Heart left ventricle (tissue), 16 donors: ENCODE data around the gene EDC4. TPM values are rescaled to one million over a fixed set of nuclear protein-coding genes. Genes with fewer than 3 reads are reported as not detected.
"Not testable (repeated sequence)": the region's sequence is repeated elsewhere in the genome, so short reads cannot be mapped to it uniquely, and the experiment has no call there.

Source experiments
- ATAC-seq, 4 donors: fragments of 200-7000 bp; cut with Tn5 transposase; one replicate each; pipeline ENCODE4 v1.9.1; 2020 to 2022; ENCODE audit warnings: moderate library complexity in 4 of 4, mild to moderate bottlenecking in 3 of 4, moderate number of reproducible peaks in 1 of 4
- DNase-seq, 5 donors: peaks; one replicate each; pipeline ENCODE4 v3.0.0-alpha.2; 2020
- H3K27ac ChIP-seq, 12 donors: fragments of 200-600 bp; sonication (generic) in 4 of 12; one replicate each; pipeline versions ENCODE4 v1.5.0 to v1.8.0; 2016 to 2022; ENCODE audit warnings: mild to moderate bottlenecking in 2 of 12
- H3K27me3 ChIP-seq, 9 donors: fragments of 200-600 bp; sonication (generic) in 2 of 9; one replicate each; pipeline versions ENCODE4 v1.5.1 to v1.8.0; 2016 to 2022; ENCODE audit warnings: mild to moderate bottlenecking in 3 of 9
- H3K36me3 ChIP-seq, 9 donors: fragments of 200-600 bp; sonication (generic) in 2 of 9; one replicate each; pipeline versions ENCODE4 v1.5.0 to v1.8.0; 2018 to 2022; ENCODE audit warnings: mild to moderate bottlenecking in 2 of 9
- H3K4me1 ChIP-seq, 12 donors: fragments of 200-600 bp; sonication (generic) in 4 of 12; one replicate each; pipeline versions ENCODE4 v1.5.0 to v1.8.0; 2016 to 2022; ENCODE audit warnings: mild to moderate bottlenecking in 3 of 12
- H3K4me3 ChIP-seq, 12 donors: fragments of 200-600 bp; sonication (generic) in 4 of 12; one replicate each; pipeline versions ENCODE4 v1.5.0 to v1.8.0; 2017 to 2022; ENCODE audit warnings: mild to moderate bottlenecking in 9 of 12, moderate library complexity in 4 of 12
- H3K9me3 ChIP-seq, 12 donors: fragments of 200-600 bp; sonication (generic) in 4 of 12; one replicate each; pipeline versions ENCODE4 v1.5.0 to v1.8.0; 2016 to 2022; ENCODE audit warnings: mild to moderate bottlenecking in 1 of 12
- POLR2A ChIP-seq, 2 donors: fragments of 450-650 bp; IDR thresholded peaks; one replicate each; pipeline ENCODE4 v1.6.1; 2017; ENCODE audit warnings: antibody characterized with exemption in 2 of 2, mild to moderate bottlenecking in 2 of 2, moderate library complexity in 2 of 2
- WGBS, 4 donors: extraction: QIAGEN DNeasy Blood & Tissue Kit in 2 of 4; methylation state at CpG; one replicate each; pipeline versions ENCODE4 v1.1.5 to v1.1.7; 2013 to 2018; 5-methylcytosine and 5-hydroxymethylcytosine counted together
- intact Hi-C, 10 donors: fragments of 100-400 bp; cut with DNase I; formaldehyde crosslinking; loops; one replicate each; pipeline versions ENCODE4 v1.11.1 to v1.14.2; 2022
- polyA plus RNA-seq, 2 donors: library from polyadenylated mRNA; stranded (reverse); fragments of 200-250 nt; gene quantifications; one replicate each; pipeline ENCODE4 v1.2.3, GENCODE V29; 2013
- total RNA-seq, 9 donors: library from RNA; depleted of rRNA in 2 of 9; stranded (reverse); fragments of >200 nt in 2 of 9; fragmentation: NEBNext Ultra II Directional in 3 of 9; extraction: Animal tissue kit (Norgen Biotek cat#: 25700) in 3 of 9; gene quantifications; one replicate each; pipeline versions ENCODE4 v1.1.0 to v1.2.4, GENCODE V29; 2016 to 2023
- TF ChIP-seq, protein P1 (sequence below), 12 donors: fragments of 200-600 bp; sonication (generic) in 4 of 12; IDR thresholded peaks; one replicate each; pipeline versions ENCODE4 v1.5.0 to v1.8.0; 2018 to 2022; ENCODE audit warnings: antibody characterized with exemption in 12 of 12, mild to moderate bottlenecking in 5 of 12
- donor health status: ischemic (EF 13 %, LVEDD 7.1; RV severe dilation, severe dysfunction).
- donor health status: healthy with polysubstance abuse.
- donor health status: DM: no; HTN: yes; CAD: no.
- donor health status: DM: no; HTN: no; CAD: no.
- donor health status: ischemic (EF 25% LVEDD 6.9; RV normal size, moderate dysfunction).
- donor health status: ischemic (EF 25% LVEDD 5.7; RV mildly dilated, moderate dysfunction).
- donor health status: healthy.
- donor health status: DM: yes; HTN: yes; CAD: no.
- donor health status: ischemic (EF 35%, LVEDD 5.7; RV mildly dilated, moderate dysfunction).
- donor health status: nonischemic (EF 11% LVEDD 7.7; RV severe dilation, severe dysfunction).
- donor health status: DM: yes; HTN: yes; CAD: no.
- donor health status: PGD.
- donor health status: ischemic (EF 29% LVEDD 5.4; RV normal size, mild dysfunction).
- donor health status: nonischemic (EF 23%, LVEDD 6.1; RV moderate dilation, normal function).

Gene EDC4
- total and polyA plus RNA-seq, 11 donors: 26.2 to 42.5 (median 32.0) TPM

DNA sequence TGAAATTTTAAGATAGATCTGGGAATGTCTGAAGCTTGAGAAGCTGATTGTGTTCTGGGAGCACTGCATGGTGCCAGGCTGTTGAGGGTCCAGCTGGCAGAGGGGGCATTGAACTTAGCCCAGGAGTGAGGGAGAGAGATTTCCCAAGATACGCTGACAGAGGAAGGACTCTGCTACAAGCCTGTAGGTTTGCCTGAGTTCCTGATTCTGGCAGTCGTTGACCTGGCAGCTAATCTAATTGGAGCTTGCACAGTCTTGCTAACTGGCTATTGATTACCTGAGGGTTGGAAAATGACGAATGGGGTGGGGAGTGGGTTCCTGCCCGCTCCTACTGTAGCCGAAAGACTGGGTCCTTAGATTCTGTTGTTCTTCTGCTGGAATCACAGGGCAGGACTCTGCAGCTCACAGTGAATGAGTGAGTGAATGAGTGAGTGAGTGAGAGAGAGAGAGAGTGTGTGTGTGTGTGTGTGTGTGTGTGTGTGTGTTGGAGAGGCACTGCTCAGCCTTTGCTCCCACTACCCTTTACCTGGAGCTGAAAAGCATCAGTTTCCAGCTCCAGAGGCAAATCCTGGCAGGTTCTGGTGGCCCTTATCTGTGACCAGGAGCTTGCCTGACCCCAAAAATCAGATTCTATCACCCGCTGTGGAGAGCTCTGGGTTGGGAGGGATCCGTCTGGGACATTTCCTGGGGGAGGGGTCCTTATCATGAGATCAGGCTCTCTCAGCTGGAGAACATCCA lies 42.1 kb downstream of the EDC4 start:
- Histone ChIP-seq H3K9me3 (no peaks in the 10 kb centered on the region), H3K27me3 (no peaks in the 10 kb centered on the region), H3K36me3 (peaks cover 0 to 56% (median 29%) of the 10 kb centered on the region in 9 donors), H3K4me1 (peaks cover 0 to 61% (median 37%) of the 10 kb centered on the region in 12 donors), H3K4me3 (no peak overlapping the region), H3K27ac (no peak overlapping the region)
- TF ChIP-seq POLR2A (IDR thresholded peaks at IDR 0.05): no peak
- TF ChIP-seq, protein P1, sequence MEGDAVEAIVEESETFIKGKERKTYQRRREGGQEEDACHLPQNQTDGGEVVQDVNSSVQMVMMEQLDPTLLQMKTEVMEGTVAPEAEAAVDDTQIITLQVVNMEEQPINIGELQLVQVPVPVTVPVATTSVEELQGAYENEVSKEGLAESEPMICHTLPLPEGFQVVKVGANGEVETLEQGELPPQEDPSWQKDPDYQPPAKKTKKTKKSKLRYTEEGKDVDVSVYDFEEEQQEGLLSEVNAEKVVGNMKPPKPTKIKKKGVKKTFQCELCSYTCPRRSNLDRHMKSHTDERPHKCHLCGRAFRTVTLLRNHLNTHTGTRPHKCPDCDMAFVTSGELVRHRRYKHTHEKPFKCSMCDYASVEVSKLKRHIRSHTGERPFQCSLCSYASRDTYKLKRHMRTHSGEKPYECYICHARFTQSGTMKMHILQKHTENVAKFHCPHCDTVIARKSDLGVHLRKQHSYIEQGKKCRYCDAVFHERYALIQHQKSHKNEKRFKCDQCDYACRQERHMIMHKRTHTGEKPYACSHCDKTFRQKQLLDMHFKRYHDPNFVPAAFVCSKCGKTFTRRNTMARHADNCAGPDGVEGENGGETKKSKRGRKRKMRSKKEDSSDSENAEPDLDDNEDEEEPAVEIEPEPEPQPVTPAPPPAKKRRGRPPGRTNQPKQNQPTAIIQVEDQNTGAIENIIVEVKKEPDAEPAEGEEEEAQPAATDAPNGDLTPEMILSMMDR (IDR thresholded peaks at IDR 0.05): no peak
- WGBS, 4 donors: 73 to 79% (median 76%) methylated on average over 6 to 7 of the region's 7 CpGs
- ATAC-seq (no peak), DNase-seq (no peak)
- intact Hi-C loops: loop anchor here in 1 of 10 donors (5.0 kb wide), 1 partner anchor 98 kb away; no protein-coding TSS in a partner anchor

DNA sequence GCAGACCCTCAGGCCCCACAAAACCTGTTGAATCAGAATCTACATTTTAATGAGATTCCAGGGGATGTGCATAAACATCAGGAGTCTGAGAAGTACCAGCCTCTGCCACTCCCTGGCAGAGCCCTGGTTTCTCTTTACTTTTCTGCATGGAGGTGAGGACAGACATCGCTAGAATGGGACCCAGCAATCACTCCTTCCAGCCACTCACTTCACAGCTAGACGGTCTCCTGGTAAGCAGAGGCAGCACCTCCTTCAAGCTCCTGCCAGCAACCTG lies 42.6 kb downstream of the EDC4 start:
- not testable (repeated sequence) for H3K27me3 ChIP-seq, H3K27ac ChIP-seq, ATAC-seq, H3K9me3 ChIP-seq, H3K4me3 ChIP-seq, DNase-seq
- peaks cover 0 to 51% (median 25%) of the 10 kb centered on the region in 9 donors for H3K36me3 ChIP-seq
- WGBS, 4 donors: 40 to 71% (median 61%) methylated on average over 2 of the region's 2 CpGs
- intact Hi-C loops: loop anchor here in 1 of 10 donors (5.0 kb wide), 1 partner anchor 98 kb away; no protein-coding TSS in a partner anchor
- peaks cover 0 to 66% (median 41%) of the 10 kb centered on the region in 12 donors for H3K4me1 ChIP-seq

DNA sequence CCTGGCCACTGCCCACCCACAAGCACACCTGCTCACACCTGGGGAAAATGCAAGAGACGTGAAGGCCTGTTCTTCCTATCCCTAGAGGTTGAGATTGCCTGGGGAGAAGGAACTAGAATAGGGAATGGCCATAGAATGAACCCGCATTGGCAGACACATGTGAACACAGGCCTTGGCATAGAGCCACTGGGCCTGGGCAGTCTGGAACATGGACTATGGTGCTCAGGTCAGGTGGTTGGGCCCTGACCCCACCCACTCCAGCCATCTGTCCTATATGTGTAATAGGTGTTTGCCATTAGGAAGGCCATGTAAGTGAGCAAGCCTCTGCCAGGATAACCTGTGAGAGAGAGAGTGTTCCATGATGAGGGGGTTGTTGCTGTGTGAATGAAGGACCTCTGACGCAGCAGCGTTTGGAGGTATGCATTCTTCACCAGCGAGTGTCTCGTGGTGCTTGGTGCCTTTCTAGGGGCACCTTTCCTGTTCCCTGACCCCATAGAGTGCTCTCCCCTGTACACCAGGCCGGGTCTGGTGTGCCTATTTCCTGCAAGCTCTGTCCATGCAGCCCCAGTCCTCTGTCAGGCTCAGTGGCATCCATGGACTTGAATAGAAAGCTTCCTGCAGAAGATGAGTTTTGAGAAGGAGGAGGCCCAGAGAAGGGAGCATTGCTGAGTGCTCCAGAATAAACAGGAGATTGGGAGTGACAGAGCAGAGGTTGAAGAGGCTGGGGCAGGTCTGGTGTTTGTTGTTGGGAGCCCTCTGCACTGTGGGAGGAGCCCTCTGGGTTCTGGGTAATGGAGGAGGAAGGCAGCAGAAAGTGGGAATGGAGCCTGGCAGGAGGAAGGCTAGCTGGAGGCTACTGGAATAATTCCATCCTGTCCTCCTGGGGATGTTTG lies 43.2 kb downstream of the EDC4 start:
- H3K27ac ChIP-seq: no peak overlapping the region
- no peak overlapping the region for H3K4me3 ChIP-seq
- H3K9me3 ChIP-seq: no peaks in the 10 kb centered on the region
- intact Hi-C loops: loop anchor here in 1 of 10 donors (5.0 kb wide), 1 partner anchor 99 kb away; no protein-coding TSS in a partner anchor
- 59 to 74% (median 69%) methylated on average over 5 to 7 of the region's 7 CpGs for WGBS, 4 donors
- H3K27me3 ChIP-seq: no peaks in the 10 kb centered on the region
- TF ChIP-seq, protein P1 (IDR thresholded peaks at IDR 0.05): no peak
- TF ChIP-seq POLR2A (IDR thresholded peaks at IDR 0.05): no peak
- peak in 1 of 5 donors; percentile 48 for DNase-seq
- peaks cover 0 to 67% (median 41%) of the 10 kb centered on the region in 12 donors for H3K4me1 ChIP-seq
- peaks cover 0 to 44% (median 19%) of the 10 kb centered on the region in 9 donors for H3K36me3 ChIP-seq
- ATAC-seq: no peak

DNA sequence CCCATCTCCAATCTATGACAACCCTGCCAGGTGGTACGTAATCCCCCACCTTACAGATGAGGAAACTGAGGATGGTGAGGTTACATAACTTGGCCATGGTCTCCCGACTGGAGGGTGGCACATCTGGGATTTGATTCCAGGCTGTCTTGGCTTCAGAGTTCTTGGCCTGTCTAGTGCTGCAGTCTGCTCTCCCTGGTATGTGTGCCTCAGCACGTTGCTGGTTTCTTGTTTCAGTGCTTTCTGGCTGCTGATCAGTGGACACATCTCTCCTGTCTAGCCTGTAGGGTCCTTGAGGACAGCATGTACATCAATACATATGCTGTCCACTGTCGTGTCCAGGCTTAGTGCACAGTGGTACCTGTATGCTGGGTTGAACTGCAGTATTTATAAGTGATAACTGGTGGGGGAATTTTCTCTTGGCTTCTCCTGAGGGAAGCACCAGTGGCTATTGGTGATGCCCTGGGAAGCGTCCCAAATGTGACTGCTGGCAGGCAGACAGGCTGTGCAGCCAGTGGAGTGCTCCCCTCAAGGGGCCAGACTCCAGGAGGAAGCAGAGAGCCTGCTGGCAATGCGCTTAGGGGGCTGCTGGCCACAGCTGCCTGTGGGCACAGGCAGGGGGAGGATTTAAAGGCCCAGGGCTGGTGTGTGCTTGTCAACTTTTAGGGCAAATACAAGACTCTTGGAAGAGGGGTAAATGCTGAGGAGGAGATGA lies 44.4 kb downstream of the EDC4 start:
- H3K4me1 ChIP-seq: peaks cover 0 to 77% (median 49%) of the 10 kb centered on the region in 12 donors
- 40 to 45% (median 42%) methylated on average over 6 of the region's 6 CpGs for WGBS, 4 donors

More for the DNA sequence above, 44.4 kb downstream of the EDC4 start:
- ATAC-seq: peak; percentile 79 to 89 (median 84)
- intact Hi-C loops: loop anchor here in 1 of 10 donors (5.0 kb wide), 1 partner anchor 100 kb away; no protein-coding TSS in a partner anchor
- H3K27ac ChIP-seq: peak overlapping the region in 11 of 12 donors; percentile 31 to 76 (median 64)
- DNase-seq: peak; percentile 63 to 85 (median 76)
- H3K36me3 ChIP-seq: peaks cover 0 to 32% (median 7%) of the 10 kb centered on the region in 9 donors
- H3K9me3 ChIP-seq: no peaks in the 10 kb centered on the region
- TF ChIP-seq, protein P1 (IDR thresholded peaks at IDR 0.05): peak in 2 of 12 donors; percentile 25 to 26
- TF ChIP-seq POLR2A (IDR thresholded peaks at IDR 0.05): no peak
- no peaks in the 10 kb centered on the region for H3K27me3 ChIP-seq
- H3K4me3 ChIP-seq: no peak overlapping the region
